Fibroblast of lung (primary cell): ENCODE data around the gene GALNT2. TPM values are rescaled to one million over a fixed set of nuclear protein-coding genes. Genes with fewer than 3 reads are reported as not detected.

ENCODE experiments used
- DNase-seq, 2 donors: peaks; one replicate each; pipeline versions ENCODE4 v3.0.0 to v3.0.0-alpha.2; 2010; ENCODE audit warnings: low read depth in 2 of 2
- H2AFZ ChIP-seq: 2 replicates; pipeline ENCODE4 v1.5.1; 2012; ENCODE audit warnings: low read length, control low read depth, inconsistent platforms
- H3K27ac ChIP-seq: 2 replicates; pipeline ENCODE4 v1.5.1; 2011; ENCODE audit warnings: low read length, control low read depth; ENCODE audit not compliant: insufficient read depth
- H3K27me3 ChIP-seq: 2 replicates; pipeline ENCODE4 v1.5.1; 2011; ENCODE audit warnings: mild to moderate bottlenecking, low read length; ENCODE audit not compliant: control insufficient read depth, insufficient read depth
- H3K36me3 ChIP-seq: 2 replicates; pipeline ENCODE4 v1.5.1; 2011; ENCODE audit warnings: low read length; ENCODE audit not compliant: control insufficient read depth, insufficient read depth
- H3K4me1 ChIP-seq: 2 replicates; pipeline ENCODE4 v1.5.1; 2011; ENCODE audit warnings: low read length; ENCODE audit not compliant: control insufficient read depth, insufficient read depth; ENCODE audit errors: extremely low read depth
- H3K4me2 ChIP-seq: 2 replicates; pipeline ENCODE4 v1.5.1; 2011; ENCODE audit warnings: low read length, control low read depth; ENCODE audit not compliant: insufficient read depth; ENCODE audit errors: extremely low read depth
- H3K4me3 ChIP-seq, 4 experiments: fragments of 200-600 bp in 1 of 4; sonication (generic) in 1 of 4; replicated peaks in 1 of 4; 2 replicates each; pipeline ENCODE4 v1.5.1; 2011 to 2016; ENCODE audit warnings: low read length in 4 of 4, low read depth in 3 of 4, mild to moderate bottlenecking in 3 of 4, control low read depth in 2 of 4, inconsistent platforms in 1 of 4, mixed read lengths in 1 of 4; ENCODE audit not compliant: insufficient read depth in 1 of 4; ENCODE audit errors: control extremely low read depth in 1 of 4
- H3K79me2 ChIP-seq: 2 replicates; pipeline ENCODE4 v1.5.1; 2012; ENCODE audit warnings: mild to moderate bottlenecking, low read length, inconsistent platforms; ENCODE audit not compliant: control insufficient read depth, insufficient read depth
- H3K9ac ChIP-seq: 2 replicates; pipeline ENCODE4 v1.5.1; 2011; ENCODE audit warnings: mild to moderate bottlenecking, low read length, control low read depth; ENCODE audit not compliant: insufficient read depth
- H3K9me3 ChIP-seq: 2 replicates; pipeline ENCODE4 v1.5.1; 2012; ENCODE audit warnings: low read depth, low read length; ENCODE audit not compliant: control insufficient read depth, insufficient read depth
- H4K20me1 ChIP-seq: 2 replicates; pipeline ENCODE4 v1.5.1; 2011; ENCODE audit warnings: low read length; ENCODE audit not compliant: control insufficient read depth, insufficient read depth; ENCODE audit errors: extremely low read depth
- EZH2 ChIP-seq: IDR thresholded peaks from 2 replicates; pipeline ENCODE4 v1.5.1; 2012; ENCODE audit warnings: low read length, control low read depth, mild to moderate bottlenecking; ENCODE audit errors: missing control alignments
- polyA plus RNA-seq, 2 donors: library from polyadenylated mRNA; depleted of rRNA in 1 of 2; stranded (reverse) in 1 of 2; unstranded in 1 of 2; fragments of >200 nt; gene quantifications; 2 replicates each; pipeline ENCODE4 v1.2.1, GENCODE V29; 2011 to 2012; ENCODE audit warnings: missing spikeins in 1 of 2
- total RNA-seq: library from RNA; depleted of rRNA; stranded (reverse); fragments of >200 nt; gene quantifications from 2 replicates; pipeline ENCODE4 v1.2.1, GENCODE V29; 2014
- TF ChIP-seq, protein P1 (sequence below), 2 donors: IDR thresholded peaks in 1 of 2; conservative IDR thresholded peaks in 1 of 2; 1 replicate in 1 of 2; 2 replicates in 1 of 2; pipeline ENCODE4 v1.5.1; 2011 to 2012; ENCODE audit warnings: low read length in 2 of 2, control low read depth in 1 of 2, inconsistent platforms in 1 of 2, low read depth in 1 of 2, mild to moderate bottlenecking in 1 of 2

Gene GALNT2
- total and polyA plus RNA-seq, 2 donors (not counting 1 experiment from before 2014, with no cell fraction given), result 106 to 115 TPM

DNA sequence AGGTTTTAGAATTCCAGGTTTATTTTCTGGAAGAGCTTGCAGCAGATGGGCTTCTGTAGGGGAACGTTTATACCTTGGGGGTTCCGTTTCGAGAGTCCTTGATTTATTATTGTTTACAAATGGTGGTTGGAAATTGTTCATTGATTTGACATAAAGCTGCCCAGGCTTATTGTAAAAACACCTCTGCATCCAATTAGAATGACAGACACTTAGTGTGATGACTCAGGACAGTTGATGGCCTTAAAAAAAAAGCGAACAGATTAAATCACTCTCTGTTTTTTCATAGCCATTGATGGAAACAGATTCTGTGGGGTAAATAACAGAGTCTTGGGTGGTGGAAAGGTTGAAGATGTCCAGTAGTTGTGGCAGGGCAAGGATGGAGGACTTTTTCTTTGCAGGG, 35.4 kb downstream of the GALNT2 start:
- Histone ChIP-seq H2AFZ (no peak overlapping the region), H4K20me1 (no peaks in the 10 kb centered on the region), H3K9ac (no peak overlapping the region), H3K27me3 (no peaks in the 10 kb centered on the region), H3K9me3 (no peaks in the 10 kb centered on the region), H3K27ac (no peak overlapping the region), H3K4me1 (peaks cover 36% of the 10 kb centered on the region), H3K4me2 (no peak overlapping the region), H3K79me2 (peaks cover 39% of the 10 kb centered on the region), H3K36me3 (no peaks in the 10 kb centered on the region), H3K4me3 (no peak overlapping the region)
- no peak for DNase-seq
- TF ChIP-seq, protein P1, sequence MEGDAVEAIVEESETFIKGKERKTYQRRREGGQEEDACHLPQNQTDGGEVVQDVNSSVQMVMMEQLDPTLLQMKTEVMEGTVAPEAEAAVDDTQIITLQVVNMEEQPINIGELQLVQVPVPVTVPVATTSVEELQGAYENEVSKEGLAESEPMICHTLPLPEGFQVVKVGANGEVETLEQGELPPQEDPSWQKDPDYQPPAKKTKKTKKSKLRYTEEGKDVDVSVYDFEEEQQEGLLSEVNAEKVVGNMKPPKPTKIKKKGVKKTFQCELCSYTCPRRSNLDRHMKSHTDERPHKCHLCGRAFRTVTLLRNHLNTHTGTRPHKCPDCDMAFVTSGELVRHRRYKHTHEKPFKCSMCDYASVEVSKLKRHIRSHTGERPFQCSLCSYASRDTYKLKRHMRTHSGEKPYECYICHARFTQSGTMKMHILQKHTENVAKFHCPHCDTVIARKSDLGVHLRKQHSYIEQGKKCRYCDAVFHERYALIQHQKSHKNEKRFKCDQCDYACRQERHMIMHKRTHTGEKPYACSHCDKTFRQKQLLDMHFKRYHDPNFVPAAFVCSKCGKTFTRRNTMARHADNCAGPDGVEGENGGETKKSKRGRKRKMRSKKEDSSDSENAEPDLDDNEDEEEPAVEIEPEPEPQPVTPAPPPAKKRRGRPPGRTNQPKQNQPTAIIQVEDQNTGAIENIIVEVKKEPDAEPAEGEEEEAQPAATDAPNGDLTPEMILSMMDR (conservative IDR thresholded peaks at IDR 0.05 in 1 of 2, IDR thresholded peaks at IDR 0.05 in 1 of 2; ENCODE audit: low read depth in 1 of 2, low read length in 2 of 2), result no peak
- no peak for TF ChIP-seq EZH2

DNA sequence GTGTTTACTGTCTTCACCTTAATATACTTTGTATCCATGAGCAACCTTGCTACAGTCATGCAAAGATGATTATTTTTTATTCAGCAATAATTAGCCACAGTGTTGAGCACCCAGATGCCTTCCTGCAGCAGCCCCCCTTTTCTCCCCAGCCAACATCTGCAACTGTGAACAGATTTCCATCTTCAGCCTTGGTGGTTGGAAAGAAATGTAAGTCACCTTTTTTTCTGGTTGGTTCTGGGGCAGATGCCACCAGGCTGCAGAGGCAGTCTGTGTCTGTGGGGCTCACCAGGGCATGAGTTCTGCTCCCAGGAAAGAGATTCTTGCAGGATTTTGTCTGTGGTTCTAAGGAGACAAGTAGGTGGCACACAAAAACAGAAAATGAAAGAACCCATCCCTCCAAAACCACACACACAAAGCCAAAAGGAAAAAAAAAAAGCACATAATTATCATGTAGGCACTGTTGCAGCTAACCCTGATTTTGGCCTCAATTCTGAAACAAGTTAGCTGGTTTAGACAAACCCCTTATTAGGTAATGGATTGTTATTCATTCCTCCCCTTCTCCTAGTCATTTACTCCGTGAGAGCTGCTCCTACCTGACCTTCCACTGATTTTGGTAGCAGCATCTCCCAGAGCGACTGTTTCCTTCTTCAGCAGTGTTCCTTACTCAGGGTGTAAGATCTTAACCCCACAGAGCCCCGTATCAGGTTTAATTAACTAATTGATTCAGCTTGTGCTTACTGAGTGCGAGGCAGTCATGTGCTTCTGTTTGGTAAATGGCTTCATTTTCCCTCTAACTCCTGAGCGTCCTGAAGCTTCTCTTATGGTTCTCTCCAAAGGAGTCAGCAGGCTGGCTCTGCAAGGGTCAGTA, 36.5 kb downstream of the GALNT2 start:
- Histone ChIP-seq H3K4me2 (peak overlapping the region; percentile 75), H3K4me1 (peaks cover 36% of the 10 kb centered on the region), H3K9me3 (no peaks in the 10 kb centered on the region), H3K4me3 (no peak overlapping the region), H3K9ac (no peak overlapping the region), H2AFZ (no peak overlapping the region), H3K27me3 (no peaks in the 10 kb centered on the region), H3K36me3 (no peaks in the 10 kb centered on the region), H3K79me2 (peaks cover 47% of the 10 kb centered on the region), H4K20me1 (no peaks in the 10 kb centered on the region), H3K27ac (peak overlapping the region; percentile 87)
- peak; percentile 48 to 73 for DNase-seq
- TF ChIP-seq, protein P1 (conservative IDR thresholded peaks at IDR 0.05 in 1 of 2, IDR thresholded peaks at IDR 0.05 in 1 of 2; ENCODE audit: low read depth in 1 of 2, low read length in 2 of 2), result no peak
- TF ChIP-seq EZH2, result no peak

DNA sequence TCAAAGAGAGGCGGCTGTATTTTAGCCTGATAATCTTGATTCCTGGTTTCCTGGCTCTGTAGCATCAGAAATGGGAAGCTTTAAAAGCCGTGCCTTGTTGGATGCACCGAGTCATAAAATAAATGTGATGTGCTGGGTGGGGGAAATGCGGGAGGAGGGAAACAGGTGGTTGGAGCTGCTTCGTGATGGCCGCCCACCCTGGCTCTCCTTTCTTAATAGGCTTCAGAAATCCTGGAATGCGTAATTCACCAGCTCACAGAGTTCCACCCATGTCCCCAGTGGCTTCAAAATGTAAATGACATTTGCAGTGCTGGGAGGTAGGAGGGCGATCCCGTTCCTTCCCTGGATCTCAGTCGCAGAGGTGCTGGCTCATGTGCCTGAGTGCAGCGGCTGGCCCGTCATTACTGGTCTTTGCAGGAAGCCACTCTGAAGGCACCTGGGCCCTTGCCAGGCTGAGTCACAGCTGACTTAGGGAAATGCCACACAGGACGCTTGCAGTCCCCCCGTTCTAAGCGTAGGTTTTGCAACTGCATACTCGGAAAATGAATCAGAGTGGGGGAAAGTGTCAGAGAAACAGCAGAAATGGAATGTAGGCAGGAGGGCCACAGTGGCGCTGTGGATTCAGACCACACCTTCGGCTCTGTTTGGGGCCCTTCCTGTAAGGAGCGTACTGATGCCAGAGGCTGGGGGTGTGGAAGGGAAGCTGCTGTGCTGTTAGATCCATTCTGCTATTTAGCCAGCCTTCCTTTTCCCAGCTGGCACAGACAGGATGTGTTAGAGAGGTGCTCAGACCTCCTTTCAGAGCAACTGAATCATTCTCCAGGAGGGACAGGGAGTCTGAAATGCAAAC, 37.6 kb downstream of the GALNT2 start:
- peak; percentile 99 to 100 for DNase-seq
- H4K20me1 ChIP-seq, result no peaks in the 10 kb centered on the region
- no peak for TF ChIP-seq EZH2
- TF ChIP-seq, protein P1 (conservative IDR thresholded peaks at IDR 0.05 in 1 of 2, IDR thresholded peaks at IDR 0.05 in 1 of 2; ENCODE audit: low read depth in 1 of 2, low read length in 2 of 2), result peak in 1 of 2 donors; percentile 15

More for the DNA sequence above, 37.6 kb downstream of the GALNT2 start:
- peak overlapping the region in 2 of 4 experiments; percentile 8 to 25 for H3K4me3 ChIP-seq
- peak overlapping the region; percentile 35 for H3K9ac ChIP-seq
- H2AFZ ChIP-seq, result no peak overlapping the region
- H3K9me3 ChIP-seq, result no peaks in the 10 kb centered on the region
- H3K4me2 ChIP-seq, result peak overlapping the region; percentile 75
- peaks cover 36% of the 10 kb centered on the region for H3K4me1 ChIP-seq
- no peaks in the 10 kb centered on the region for H3K27me3 ChIP-seq
- H3K79me2 ChIP-seq, result peaks cover 45% of the 10 kb centered on the region
- no peaks in the 10 kb centered on the region for H3K36me3 ChIP-seq
- peak overlapping the region; percentile 87 for H3K27ac ChIP-seq
